LoVo (cell line): ENCODE data around the gene LTN1.

Experiments
- DNase-seq: peaks from one replicate; pipeline ENCODE4 v3.0.0-alpha.2; 2016; ENCODE audit warnings: low spot score

The LTN1 gene

GRCh38 chr21:28884481-28884880 is 108.2 kb downstream of the LTN1 start:
- peak; percentile 6 for DNase-seq

GRCh38 chr21:28883931-28884330 is 108.7 kb downstream of the LTN1 start:
- DNase-seq: no peak

- no peak for DNase-seq
Observed at GRCh38 chr21:28882345-28882744, 110.3 kb downstream of the LTN1 start.
